ENCODE measurements around the gene EHMT1. TPM values are rescaled to one million over a fixed set of nuclear protein-coding genes. Genes with fewer than 3 reads are reported as not detected.

The EHMT1 gene
- total and polyA plus RNA-seq, 2 of the 13 experiments (the other 11 are each of a cell fraction or from before 2014, with no cell fraction given) = 23.0 to 27.1 TPM

- DNase-seq (ENCODE audit: low spot score) = no peak
- BruUV-seq (replicated peaks) = no TSS peak
- FAIRE-seq = no peak
- no peak overlapping the region for H2AFZ ChIP-seq (ENCODE audit: low read length)
- H3K27me3 ChIP-seq (ENCODE audit: control insufficient read depth in 1 of 2, insufficient read depth in 2 of 2, low read length in 2 of 2) = no peaks in the 10 kb centered on the region
- ChIA-PET POLR2A (no interaction called here), CTCF (ENCODE audit: low intra/inter-chr PET ratio, low total read pairs) (no interaction called here)
- peaks cover 3% of the 10 kb centered on the region for H3K79me2 ChIP-seq (ENCODE audit: insufficient read depth, low read length)
- TF ChIP-seq ZNF382 (CRISPR knock-in tag; IDR thresholded peaks at IDR 0.05; ENCODE audit: borderline replicate concordance) (no peak), PAX8 (CRISPR knock-in tag; IDR thresholded peaks at IDR 0.05; ENCODE audit: borderline replicate concordance) (no peak), HCFC1 (IDR thresholded peaks at IDR 0.05; ENCODE audit: low read depth, low read length) (no peak), SIX1 (CRISPR knock-in tag; IDR thresholded peaks at IDR 0.05; ENCODE audit: borderline replicate concordance) (no peak), HOXD1 (CRISPR knock-in tag; IDR thresholded peaks at IDR 0.05) (no peak), ZNF281 (CRISPR knock-in tag; IDR thresholded peaks at IDR 0.05; ENCODE audit: borderline replicate concordance) (no peak), ZNF253 (CRISPR knock-in tag; IDR thresholded peaks at IDR 0.05; ENCODE audit: borderline replicate concordance) (no peak), ZNF24 (IDR thresholded peaks at IDR 0.05) (no peak), MYC (CRISPR knock-in tag; IDR thresholded peaks at IDR 0.05; ENCODE audit: borderline replicate concordance) (no peak), XRCC5 (optimal IDR thresholded peaks at IDR 0.05; ENCODE audit: low read length) (no peak), GLI4 (CRISPR knock-in tag; IDR thresholded peaks at IDR 0.05; ENCODE audit: borderline replicate concordance) (no peak), KLF13 (CRISPR knock-in tag; IDR thresholded peaks at IDR 0.05) (no peak), ZNF160 (CRISPR knock-in tag; IDR thresholded peaks at IDR 0.05) (no peak), NFYC (CRISPR knock-in tag; IDR thresholded peaks at IDR 0.05) (no peak), HHEX (CRISPR knock-in tag; IDR thresholded peaks at IDR 0.05) (no peak), ZNF552 (CRISPR knock-in tag; IDR thresholded peaks at IDR 0.05; ENCODE audit: borderline replicate concordance) (no peak), NFIC (IDR thresholded peaks at IDR 0.05; ENCODE audit: low read length) (no peak), PHF20 (CRISPR knock-in tag; IDR thresholded peaks at IDR 0.05) (no peak)
- H3K9me3 ChIP-seq (ENCODE audit: low read length) = no peaks in the 10 kb centered on the region
- in situ Hi-C loops (cut with HindIII; ENCODE audit: extremely low pct_ligation_motif_present, low pct_unique_long_range_greater_than_20kb) (no loop called here), intact Hi-C loops (cut with micrococcal nuclease; ENCODE audit: unreplicated experiment) (no loop called here)
- H3K9ac ChIP-seq (ENCODE audit: insufficient read depth, low read depth, low read length) = no peak overlapping the region
- no peak overlapping the region for H3K4me2 ChIP-seq (ENCODE audit: low read depth, low read length)
- no peak overlapping the region for H3K27ac ChIP-seq (ENCODE audit: extremely low read length, insufficient read depth, low read length)
- H3K4me3 ChIP-seq (replicated peaks in 1 of 3; ENCODE audit: insufficient read depth in 1 of 3, low read depth in 2 of 3, low read length in 3 of 3) = no peak overlapping the region
- WGBS (ENCODE audit: low lambda C conversion rate) = 99% methylated on average over 6 of the region's 9 CpGs
- no peaks in the 10 kb centered on the region for H4K20me1 ChIP-seq (ENCODE audit: insufficient read depth, low read length)
- no peak for ATAC-seq
- peaks cover 1 to 39% of the 10 kb centered on the region in 2 experiments; a peak in 4 of 5 replicates for H3K36me3 ChIP-seq (replicated peaks in 1 of 2; ENCODE audit: control insufficient read depth in 1 of 2, insufficient read depth in 2 of 2, low read length in 2 of 2)
- H3K4me1 ChIP-seq (ENCODE audit: insufficient read depth, low read length) = no peaks in the 10 kb centered on the region
Measured at GRCh38 chr9:137719194-137719593, 100.4 kb downstream of the EHMT1 start.

Measured in HepG2 (cell line).